ENCODE data around the gene PTTG1IP.

DNA sequence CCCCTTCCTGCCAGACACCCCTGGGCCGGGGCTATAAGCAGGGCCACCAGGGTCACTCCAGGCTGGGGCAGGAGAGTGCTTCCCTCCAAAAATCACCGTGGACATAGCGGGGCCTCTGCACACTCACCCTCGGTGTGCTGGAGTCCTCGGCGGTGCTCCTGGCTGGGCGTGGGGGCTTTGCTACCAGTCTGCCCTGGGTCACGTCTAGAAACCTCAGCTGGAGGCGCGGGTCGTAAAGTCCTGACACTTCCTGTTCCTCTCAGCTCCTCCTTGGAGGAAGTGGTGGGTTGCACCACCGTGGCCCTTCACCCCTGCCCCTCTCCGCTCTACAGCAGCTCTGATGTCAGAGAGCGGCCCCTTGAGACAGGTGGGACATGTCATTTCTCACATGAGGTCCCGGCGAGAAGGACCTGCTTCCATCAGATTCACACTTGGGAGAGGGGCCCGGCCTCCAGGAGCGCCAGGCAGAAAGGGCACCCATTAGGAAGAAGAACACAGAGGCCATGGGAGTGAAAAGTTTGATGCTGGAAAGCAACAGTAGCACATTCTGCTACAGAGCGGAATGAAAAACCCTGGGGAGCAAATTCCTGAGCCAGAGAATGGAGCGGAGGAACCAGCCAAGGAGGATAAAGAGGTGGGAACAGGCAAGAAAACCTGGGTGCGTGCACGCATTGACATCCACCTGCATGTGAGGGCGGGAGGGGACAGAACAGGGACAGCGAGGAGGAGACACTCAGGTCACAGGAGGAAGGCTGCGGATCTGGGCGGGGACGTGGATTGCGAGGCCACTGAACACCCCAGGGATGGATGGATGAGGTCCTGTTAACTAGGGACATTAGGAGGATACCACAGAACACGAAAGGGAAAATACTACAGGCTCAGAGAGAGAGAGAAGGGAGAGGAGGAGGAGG is 47.5 kb upstream of the PTTG1IP start, which contains the start of gene ITGB2:
- TF ChIP-seq POLR2A (IDR thresholded peaks at IDR 0.05; ENCODE audit: low read depth, low read length) (0 out of 2 replicates have a peak, but pooled peaks have one; percentile 27), TAF1 (IDR thresholded peaks at IDR 0.05; ENCODE audit: low read depth, low read length) (0 out of 2 replicates have a peak, but pooled peaks have one; percentile 30), POU2F2 (IDR thresholded peaks at IDR 0.05; ENCODE audit: low read depth, low read length) (no peak), POLR2AphosphoS5 (IDR thresholded peaks at IDR 0.05; ENCODE audit: low read depth, low read length) (no peak), SPI1 (IDR thresholded peaks at IDR 0.05; ENCODE audit: low read depth, low read length) (peak; percentile 77), PAX5 (IDR thresholded peaks at IDR 0.05; ENCODE audit: insufficient read depth, low read length, severe bottlenecking) (no peak)

Data from GM12891 (cell line).